COLO668 (cell line): Measurements from ENCODE around the gene BAG5.
"Not testable (repeated sequence)": the region's sequence is repeated elsewhere in the genome, so short reads cannot be mapped to it uniquely, and the experiment has no call there.

ENCODE experiments used
- DNase-seq: peaks from one replicate; lab custom pipeline; 2025; ENCODE audit not compliant: unreplicated experiment; lab: John Stamatoyannopoulos, UW

BAG5 gene, protein sequence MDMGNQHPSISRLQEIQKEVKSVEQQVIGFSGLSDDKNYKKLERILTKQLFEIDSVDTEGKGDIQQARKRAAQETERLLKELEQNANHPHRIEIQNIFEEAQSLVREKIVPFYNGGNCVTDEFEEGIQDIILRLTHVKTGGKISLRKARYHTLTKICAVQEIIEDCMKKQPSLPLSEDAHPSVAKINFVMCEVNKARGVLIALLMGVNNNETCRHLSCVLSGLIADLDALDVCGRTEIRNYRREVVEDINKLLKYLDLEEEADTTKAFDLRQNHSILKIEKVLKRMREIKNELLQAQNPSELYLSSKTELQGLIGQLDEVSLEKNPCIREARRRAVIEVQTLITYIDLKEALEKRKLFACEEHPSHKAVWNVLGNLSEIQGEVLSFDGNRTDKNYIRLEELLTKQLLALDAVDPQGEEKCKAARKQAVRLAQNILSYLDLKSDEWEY

DNA sequence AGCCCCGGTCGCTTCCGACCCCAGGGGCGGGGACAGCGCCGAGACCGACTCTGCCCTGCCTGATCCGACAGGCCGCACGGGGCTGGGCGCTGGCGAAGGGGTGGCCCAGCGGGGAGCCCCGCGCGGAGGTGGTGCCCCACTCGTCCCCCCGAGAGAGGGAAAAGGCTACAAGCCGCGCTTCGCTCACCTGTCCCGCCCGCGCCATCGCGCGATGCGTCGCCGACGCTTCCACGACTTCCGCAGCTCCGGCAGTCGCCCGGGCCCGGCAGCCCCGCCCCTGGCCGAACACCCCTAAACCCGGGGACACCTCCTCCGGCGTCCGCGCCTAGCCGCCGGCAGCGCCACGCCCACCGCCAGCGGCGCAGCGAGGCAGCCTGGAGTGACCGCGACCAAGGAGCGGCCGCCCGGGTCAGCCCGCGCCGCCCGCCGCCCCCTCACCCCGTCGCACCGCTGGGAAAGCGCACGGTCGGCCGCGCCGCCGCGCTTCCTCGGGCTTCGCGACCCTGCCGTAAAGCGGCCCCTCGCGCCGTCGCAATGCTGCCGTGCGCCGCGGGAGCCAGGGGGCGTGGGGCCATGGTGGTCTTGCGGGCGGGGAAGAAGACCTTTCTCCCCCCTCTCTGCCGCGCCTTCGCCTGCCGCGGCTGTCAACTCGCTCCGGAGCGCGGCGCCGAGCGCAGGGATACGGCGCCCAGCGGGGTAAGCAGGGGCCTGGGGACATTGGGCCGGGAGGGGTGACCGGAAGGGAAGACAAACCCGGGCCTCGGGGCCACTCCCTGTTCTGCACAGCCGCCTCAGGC, at the start of gene BAG5, which contains the start of gene COA8:
BAG5 (minus strand) TSS at position 229 of the 797 bp plus-strand sequence. CDS start 1,493 bp downstream, outside the sequence.
COA8 (plus strand) TSS at position 532 of the 797 bp plus-strand sequence; CDS start at position 574, 42 bp downstream.
- DNase-seq = peak; percentile 98

DNA sequence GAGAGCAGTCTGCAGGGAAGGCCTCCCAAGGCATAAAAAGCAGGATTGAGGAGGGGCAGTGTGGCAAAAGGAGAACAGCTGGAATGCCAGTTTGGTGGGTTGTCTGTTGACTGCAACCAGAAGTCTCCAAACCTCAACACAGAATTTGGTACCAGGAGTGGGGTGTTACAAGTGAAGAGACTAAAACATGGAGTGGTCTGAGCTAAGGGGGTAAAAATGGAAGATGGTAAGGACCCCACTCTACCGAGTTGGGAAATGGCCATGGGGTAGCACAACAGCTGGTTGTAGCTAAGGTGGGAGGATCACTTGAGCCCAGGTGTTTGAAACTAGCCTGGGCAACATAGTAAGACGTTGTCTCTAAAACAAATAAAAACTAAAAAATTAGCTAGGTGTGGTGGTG, 48.8 kb upstream of the BAG5 start:
- no peak for DNase-seq

DNA sequence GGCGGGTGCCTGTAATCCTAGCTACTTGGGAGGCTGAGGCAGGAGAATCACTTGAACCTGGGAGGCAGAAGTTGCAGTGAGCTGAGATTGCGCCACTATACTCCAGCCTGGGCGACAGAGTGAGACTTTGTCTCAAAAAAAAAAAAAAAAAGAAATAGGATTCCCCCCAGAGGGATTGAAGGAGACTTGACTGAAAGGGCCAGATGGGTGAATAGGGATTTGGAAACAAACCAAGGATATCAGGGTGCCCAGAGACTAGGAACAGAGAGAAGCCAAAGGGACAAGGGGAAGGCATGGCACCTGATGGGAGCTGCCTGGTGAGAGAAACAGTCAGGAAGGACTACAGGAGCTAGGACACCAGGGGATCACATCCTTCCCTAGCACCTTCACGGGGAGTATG, 46.6 kb upstream of the BAG5 start:
- DNase-seq = not testable (repeated sequence)

DNA sequence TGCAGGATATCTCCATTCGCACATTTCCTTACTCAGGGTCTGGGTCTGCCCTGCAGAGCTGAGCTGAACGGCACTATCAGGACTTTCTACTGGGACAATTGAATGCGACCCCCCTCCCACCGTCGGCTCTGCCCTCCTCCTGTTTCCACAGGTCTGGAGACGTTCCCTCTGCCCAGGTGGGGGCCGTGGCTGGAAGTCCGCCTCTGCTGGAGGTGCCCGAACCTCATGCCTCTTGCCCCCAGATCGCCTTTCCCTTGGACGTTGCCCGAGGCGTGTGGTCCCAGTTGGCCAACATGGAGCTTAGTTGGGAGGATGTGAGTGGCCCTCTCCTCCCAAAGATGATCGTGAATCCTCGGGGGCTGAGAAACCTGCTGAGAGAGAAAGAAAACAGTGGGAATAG, 45.4 kb upstream of the BAG5 start:
- DNase-seq = no peak

DNA sequence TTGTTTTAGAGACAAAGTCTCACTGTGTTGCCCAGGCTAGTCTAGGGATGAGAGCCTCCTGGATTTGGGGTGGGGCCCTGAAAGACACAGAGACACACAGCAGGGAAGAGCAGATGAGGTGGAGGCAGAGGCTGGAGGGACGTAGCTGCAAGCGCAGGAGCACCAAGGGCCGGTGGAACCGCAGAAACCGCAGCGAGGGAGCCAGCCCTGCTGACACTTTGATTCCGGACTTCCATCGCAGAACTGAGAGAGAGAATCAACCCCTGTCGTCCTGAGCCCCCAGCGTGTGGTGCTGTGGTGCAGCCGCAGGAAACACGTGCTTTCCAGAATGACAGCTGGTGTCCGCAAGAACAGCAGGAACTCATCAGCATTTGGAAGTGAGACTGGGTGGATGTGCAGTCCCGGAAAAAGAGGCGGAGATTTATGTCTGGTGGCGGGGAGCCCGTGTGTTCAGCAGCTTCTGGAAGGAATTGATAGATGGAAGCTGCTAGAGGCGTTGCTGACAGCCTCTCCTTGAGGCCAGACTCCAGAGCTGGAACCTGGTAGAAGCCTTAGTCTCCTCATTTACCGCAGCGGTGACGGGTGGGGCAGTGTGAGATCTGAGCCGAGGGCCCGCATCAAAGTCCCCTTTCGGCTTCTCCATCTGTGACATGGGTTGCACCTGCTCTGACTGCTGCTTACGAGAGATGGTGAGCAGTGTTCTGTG, 44.7 kb upstream of the BAG5 start:
- DNase-seq = peak; percentile 85

DNA sequence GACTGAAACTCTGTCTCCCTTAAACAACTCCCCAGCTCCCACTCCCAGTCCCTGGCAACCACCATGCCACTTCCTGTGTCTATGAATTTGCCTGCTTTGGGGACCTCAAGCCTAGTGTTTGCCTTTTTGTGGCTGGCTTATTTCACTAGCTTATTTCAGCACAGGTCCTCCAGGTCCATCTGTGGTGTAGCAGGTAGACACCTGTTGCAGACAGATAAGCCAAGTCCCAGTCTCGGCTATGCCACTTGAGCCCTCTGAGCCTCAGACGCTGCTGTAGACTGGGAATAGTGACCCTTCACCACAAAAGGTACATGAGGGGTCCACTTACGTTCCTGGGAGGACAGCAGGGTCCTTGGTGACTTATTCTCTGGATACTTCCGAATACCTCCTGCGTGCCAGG, 42.2 kb upstream of the BAG5 start:
- DNase-seq = peak; percentile 15

DNA sequence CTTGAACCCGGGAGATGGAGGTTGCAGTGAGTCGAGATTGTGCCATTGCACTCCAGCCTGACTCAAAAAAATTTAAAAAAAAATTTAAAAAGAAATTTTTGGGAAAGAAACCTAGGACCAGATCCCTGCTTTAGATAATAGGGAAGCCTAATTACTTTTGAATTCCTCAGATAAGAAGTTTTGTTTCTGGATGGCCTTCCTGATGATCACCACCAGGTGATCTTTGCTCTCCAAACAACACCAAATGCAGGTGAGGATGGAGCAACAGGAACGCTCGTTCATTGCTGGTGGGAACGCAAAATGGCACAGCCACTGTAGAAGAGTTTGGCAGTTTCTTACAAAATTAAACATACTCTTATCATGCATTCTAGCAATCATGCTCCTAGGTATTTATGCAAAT, 38.0 kb upstream of the BAG5 start:
- DNase-seq = no peak

DNA sequence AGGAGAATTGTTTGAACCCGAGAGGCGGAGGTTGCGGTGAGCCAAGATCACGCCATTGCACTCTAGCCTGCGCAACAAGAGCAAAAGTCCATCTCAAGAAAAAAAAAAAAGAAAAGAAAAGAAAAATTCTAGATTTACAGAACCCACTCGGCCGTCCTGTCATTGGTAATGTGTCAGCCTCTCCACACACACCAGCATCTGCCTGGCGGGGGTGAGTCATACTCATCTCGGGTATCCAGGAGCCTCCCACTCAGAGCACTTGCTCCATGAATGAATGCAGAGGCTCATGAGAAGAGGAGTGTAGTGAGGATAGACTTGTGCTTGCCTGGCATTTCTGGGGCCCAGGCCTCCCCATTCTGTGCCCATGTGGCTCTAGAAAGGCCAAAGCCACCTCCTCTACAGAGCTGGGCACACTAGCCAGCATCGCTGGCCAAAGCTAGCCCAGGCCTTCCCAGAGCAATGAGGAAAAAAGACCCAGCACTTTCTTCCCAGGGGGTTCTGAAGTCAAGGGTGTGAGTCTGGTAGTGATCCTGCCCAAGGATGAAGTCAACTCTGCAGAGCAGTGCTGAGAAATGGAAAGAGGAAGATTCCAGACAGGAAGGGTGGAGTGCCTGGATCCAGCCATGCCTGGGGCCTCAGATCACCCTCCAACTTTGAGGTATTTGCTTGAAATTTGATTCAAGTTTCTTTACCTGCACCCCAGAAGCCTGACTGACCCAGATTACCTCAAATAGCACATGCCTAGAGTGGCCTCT, 35.3 kb upstream of the BAG5 start:
- DNase-seq = peak; percentile 80

DNA sequence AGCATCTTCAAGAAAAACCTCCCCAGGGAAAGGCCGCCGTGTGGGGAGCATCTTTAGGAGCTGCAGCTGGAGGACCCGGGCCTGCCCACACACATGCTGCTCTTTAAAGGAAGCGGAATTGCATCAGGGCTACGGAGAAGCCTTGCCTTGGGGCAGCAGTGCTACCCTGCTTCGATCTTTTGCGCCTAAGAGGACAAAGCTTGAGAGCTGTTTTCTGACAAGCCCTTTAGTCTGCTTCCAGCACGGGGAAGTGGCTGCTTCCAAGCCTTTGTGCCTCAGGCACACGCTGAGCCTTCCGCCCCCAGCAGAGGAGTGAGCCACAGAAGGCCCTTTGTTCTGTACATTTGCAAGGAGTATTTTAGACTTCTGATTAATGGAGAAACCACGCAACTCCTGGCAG, 31.8 kb upstream of the BAG5 start:
- DNase-seq = peak; percentile 36

DNA sequence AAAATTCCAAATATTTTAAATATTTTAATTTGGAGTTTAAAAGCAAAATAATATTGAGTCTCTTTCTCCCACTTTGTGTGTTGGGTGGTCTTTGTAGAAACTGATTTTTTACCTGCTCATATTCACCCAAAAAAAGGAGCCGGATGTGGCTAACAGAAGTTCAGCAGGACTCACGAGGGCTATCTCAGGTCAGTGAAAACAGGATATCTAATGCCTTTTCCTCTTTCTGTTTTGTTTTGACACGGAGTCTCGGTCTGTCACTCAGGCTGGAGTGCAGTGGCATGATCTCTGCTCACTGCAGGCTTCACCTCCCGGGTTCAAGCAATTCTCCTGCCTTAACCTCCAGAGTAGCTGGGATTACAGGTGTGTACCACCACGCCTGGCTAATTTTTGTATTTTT, 31.1 kb upstream of the BAG5 start:
- no peak for DNase-seq

DNA sequence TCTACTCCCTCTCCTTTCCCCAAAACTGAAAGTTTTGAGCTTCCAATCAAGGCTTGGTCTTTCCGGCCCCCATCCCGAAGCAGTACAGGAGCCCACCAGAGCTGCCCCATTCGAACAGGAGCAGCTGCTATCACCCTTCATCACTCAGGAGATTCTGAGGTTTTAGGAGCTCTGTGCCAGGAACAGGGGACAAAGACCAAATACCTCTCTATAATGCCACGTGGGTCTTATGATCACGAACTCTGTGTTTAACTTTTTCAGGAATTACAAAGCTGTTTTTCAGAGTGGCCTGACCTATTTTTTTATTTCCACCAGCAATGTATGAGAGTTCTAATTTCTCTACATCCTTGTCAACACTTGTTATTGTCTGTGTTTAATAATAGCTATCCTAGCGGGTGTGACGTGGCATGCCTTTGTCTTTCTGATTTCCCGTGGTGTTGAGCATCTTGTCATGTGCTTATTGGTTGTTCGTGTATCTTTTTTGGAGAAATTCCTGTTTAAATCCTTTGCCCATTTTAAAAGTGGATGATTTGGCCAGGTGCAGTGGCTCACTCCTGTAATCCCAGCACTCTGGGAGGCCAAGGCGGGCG, 22.0 kb upstream of the BAG5 start:
- DNase-seq = no peak

DNA sequence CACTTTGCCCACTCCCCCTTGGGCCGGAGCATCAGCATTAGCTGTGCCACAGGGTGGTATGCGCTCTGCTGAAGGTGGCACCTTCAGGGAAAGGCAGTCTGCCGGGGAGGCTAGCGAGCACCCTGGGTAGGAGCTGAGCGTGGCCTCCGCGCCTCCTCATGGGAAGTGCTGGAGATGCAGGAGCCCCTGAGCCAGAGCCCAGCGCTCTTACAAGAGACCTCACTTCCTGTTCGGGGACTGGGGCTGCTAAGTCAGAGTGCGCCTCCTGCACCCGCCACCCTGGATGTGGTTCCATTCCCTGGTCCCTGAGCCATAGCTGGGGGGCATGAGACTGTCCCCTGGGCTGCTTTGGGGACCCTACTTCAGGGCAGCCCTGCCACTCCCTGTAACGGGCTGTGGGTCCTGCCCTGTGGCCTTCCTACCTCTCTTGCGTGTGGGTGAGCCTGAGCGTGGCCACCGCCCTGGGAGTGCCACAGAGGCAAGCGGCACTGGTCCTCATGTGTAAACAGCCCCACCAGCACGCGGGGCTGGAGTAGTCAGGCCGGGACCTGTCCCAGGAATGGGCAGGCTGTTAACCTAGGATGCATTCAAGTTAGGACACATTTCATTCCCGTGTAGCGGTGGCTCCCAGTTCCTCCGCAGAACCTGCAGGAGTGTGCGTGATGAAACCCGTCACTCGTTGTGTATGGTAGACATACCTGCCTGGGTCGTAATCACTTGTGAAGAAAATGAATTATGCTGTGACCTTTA, 19.7 kb upstream of the BAG5 start:
- DNase-seq = no peak

DNA sequence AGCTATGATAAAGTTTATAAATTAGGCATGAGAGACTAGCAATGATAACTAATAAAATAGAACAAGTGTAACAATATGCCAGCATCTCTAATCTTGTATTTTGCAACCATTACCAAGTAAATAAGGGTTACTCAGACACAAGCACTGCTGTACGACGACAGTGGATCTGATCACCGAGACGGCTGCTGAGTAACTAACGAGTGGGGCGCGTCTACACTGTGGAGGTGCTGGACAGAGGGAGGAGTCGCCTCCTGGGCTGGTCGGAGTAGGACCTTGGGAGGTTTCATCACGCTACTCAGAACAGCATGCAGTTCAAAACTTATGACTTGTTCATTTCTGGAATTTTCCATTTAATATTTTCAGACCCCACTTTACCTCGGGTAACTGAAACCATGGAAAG, 18.7 kb upstream of the BAG5 start:
- DNase-seq = no peak

DNA sequence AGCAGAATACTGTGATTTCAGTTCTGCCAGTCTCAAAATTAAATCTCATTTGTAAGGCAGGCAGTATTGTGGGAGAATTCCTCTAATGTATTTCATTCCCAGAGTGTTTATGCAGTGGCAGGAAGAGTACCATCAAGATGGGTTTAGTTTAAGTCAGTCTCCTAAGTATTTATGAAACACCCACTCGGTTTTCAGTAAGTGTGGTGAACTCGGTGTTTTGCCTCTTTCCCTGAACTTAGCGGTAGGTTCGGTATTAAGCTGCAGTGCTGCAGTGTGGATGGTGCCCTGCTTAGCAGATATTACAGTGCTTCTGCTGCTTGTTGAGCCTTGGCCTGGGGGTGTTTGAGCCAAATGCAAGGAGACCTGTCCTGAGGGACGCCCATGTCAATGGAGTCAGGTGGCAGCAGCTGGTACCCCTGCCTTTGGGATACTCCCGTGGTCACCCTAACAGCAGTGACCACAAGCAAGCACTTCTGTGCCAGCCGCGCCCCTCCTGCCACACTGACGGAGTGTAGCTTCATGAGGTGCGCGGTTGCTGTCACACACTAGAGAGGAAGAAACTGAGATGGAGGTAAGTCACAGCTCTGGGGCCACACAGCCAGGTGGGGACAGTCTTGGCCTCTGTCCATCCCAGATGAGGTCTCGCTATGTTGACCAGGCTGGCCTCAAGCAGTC, 16.1 kb upstream of the BAG5 start:
- no peak for DNase-seq

DNA sequence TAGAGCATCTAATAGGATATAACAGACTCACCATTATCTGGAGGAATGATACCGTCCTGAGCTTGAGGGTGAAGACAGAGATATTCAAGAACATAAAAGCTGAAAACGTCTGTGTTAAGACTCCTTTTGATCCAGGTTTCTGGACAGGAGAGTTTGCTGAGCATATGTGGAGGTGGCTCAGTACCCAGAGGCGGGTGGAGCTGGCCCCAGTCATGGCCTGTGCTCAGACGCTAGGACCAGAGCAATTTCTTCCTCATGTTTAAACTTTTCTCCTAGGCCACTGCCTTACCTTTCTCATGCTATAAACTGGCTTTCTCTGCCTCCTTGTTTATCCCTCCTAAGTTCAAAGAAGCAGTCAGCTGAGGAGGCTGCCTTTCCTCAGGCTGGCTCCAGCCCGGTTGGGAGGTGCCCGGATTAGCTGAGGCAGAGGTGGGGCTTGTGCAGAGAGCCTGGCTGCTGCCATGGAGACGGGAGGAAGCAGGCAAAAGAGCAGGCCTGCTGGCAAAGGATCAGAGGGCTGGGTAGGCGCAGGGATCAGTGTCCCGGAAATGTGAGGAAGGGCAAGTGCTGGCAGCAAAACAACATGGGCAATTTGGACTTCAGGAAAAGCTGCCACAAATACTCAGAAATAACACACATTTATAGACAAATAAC, 14.0 kb upstream of the BAG5 start:
- no peak for DNase-seq

DNA sequence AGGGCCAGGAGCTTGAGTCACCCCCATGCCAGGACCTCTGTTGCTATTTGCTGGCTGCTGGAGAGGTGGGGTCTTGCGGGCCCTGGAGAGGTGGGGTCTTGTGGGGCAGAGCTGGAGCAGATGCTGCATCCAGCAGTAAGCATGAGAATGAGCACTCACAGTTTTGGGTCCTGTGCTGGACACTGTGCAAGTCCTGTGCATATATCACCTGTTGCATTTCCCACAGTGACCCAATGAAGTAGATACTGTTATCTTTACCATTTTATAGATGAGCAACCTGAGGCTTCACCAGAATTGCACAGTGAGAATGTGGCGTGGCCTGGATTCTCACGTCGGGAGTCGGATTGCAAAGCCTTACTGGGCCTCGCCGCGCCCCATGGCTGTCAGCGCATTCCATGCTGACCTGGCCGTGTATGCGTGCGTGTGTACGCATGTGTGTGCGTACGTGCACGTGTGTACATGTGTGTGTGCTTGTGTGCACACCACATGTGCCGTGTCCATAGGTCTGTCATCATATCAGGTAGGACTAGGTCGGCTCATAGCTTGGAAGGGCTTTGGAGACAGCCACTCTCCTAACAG, 12.3 kb upstream of the BAG5 start:
- DNase-seq = no peak

DNA sequence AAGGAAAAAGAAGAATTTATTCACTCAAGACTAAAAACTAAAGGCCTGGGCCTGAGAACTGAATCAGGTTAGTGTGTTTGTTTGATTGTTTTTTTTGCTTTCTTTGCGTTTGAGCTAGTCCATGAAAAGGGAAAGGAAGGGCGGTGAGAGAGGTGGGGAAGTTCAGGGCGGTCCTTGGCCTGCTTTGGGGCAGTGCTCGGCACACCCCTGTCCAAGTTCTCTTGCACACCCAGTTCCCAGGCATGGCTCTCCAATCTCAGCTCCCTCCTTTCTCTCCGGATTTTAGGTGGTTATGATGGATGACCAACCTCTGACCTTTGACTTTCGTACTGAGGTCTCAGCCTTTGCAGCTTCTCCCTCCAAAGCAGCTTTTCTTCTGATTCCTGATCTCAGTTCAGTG, 11.6 kb upstream of the BAG5 start:
- no peak for DNase-seq

DNA sequence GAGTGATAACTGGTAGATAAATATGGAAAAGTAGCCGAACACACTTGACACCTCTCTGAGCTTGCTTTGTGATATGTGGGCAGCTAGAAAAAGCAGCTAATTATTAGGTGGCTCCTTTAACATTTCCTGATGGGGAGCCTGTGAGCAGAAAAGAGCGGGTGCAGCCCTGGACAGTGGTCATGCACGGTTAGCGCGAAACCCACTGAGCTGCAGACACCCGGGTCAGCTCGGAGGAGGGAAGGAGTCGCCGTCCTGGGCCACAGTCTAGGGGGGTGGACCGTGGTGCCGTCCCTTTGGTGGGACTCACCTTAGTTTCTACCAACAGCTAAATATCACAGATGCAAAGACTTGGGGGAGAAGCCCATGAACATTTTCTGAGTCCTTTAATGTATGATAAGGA, 7.0 kb upstream of the BAG5 start:
- DNase-seq = no peak
